Uterus (tissue), 4 donors: ENCODE data around the gene NEDD4L. TPM values are rescaled to one million over a fixed set of nuclear protein-coding genes. Genes with fewer than 3 reads are reported as not detected.
A peak's percentile ranks its signal among the peaks of the same experiment; 100 is the strongest.

Experiments used
- DNase-seq, 2 donors: peaks; one replicate each; pipeline ENCODE4 v3.0.0-alpha.2; 2019 to 2020
- H3K27ac ChIP-seq, 2 donors: fragments of 200-600 bp; sonication (generic); 1 replicate in 1 of 2; 2 replicates in 1 of 2; pipeline ENCODE4 v1.5.1; 2016 to 2018
- H3K27me3 ChIP-seq, 2 donors: fragments of 200-600 bp; sonication (generic); one replicate each; pipeline ENCODE4 v1.5.1; 2018 to 2019; ENCODE audit warnings: control low read depth in 1 of 2
- H3K36me3 ChIP-seq, 2 donors: fragments of 200-600 bp; sonication (generic); one replicate each; pipeline ENCODE4 v1.5.1; 2019; ENCODE audit warnings: control low read depth in 1 of 2
- H3K4me1 ChIP-seq, 2 donors: fragments of 200-600 bp; sonication (generic); one replicate each; pipeline ENCODE4 v1.5.1; 2018 to 2019; ENCODE audit warnings: control low read depth in 1 of 2
- H3K4me3 ChIP-seq, 2 donors: fragments of 200-600 bp; sonication (generic); 1 replicate in 1 of 2; 2 replicates in 1 of 2; pipeline ENCODE4 v1.5.1; 2018 to 2019; ENCODE audit warnings: mild to moderate bottlenecking in 1 of 2
- H3K9me3 ChIP-seq, 2 donors: fragments of 200-600 bp; sonication (generic); one replicate each; pipeline ENCODE4 v1.5.1; 2019; ENCODE audit warnings: control low read depth in 1 of 2
- CTCF ChIP-seq, 4 experiments: fragments of 200-600 bp in 2 of 4; fragments of 450-650 bp in 2 of 4; sonication (generic) in 2 of 4; IDR thresholded peaks; one replicate each; pipeline ENCODE4 v1.5.1; 2016 to 2019; ENCODE audit warnings: antibody characterized with exemption in 4 of 4, mild to moderate bottlenecking in 2 of 4, moderate library complexity in 1 of 4
- POLR2A ChIP-seq, 2 donors: fragments of 450-650 bp; IDR thresholded peaks; one replicate each; pipeline ENCODE4 v1.6.1; 2016; ENCODE audit warnings: antibody characterized with exemption in 2 of 2, mild to moderate bottlenecking in 1 of 2, moderate library complexity in 1 of 2
- intact Hi-C: fragments of 100-400 bp; cut with DNase I; formaldehyde crosslinking; loops from one replicate; pipeline ENCODE4 v1.15.1; 2023; ENCODE audit warnings: low total_unique reads
- total RNA-seq, 4 donors: library from RNA; depleted of rRNA in 3 of 4; stranded (reverse); fragments of >200 nt in 3 of 4; gene quantifications; one replicate each; pipeline versions ENCODE4 v1.1.0 to v1.2.4, GENCODE V29; 2014 to 2023
- donor health status: DM: yes; HTN: yes; CAD: no.

Gene NEDD4L
- total RNA-seq, 4 donors from 2014 or later, result 6.2 to 45.9 (median 32.3) TPM

GRCh38 chr18:58335821-58336220 lies 291.8 kb downstream of the NEDD4L start:
- no peak overlapping the region for H3K4me3 ChIP-seq
- no peak overlapping the region for H3K27ac ChIP-seq
- H3K9me3 ChIP-seq, result no peaks in the 10 kb centered on the region
- no peak for DNase-seq
- H3K36me3 ChIP-seq, result no peaks in the 10 kb centered on the region
- peaks cover 0 to 5% of the 10 kb centered on the region in 2 donors for H3K4me1 ChIP-seq
- TF ChIP-seq POLR2A (IDR thresholded peaks at IDR 0.05) (no peak), CTCF (IDR thresholded peaks at IDR 0.05) (no peak)
- no peaks in the 10 kb centered on the region for H3K27me3 ChIP-seq
- intact Hi-C loops, result no loop called here

GRCh38 chr18:58336605-58337004 lies 292.6 kb downstream of the NEDD4L start:
- TF ChIP-seq POLR2A (IDR thresholded peaks at IDR 0.05), result no peak
- no peak for TF ChIP-seq CTCF (IDR thresholded peaks at IDR 0.05)
- no peaks in the 10 kb centered on the region for H3K36me3 ChIP-seq
- no peak overlapping the region for H3K4me3 ChIP-seq
- H3K27ac ChIP-seq, result no peak overlapping the region
- H3K27me3 ChIP-seq, result no peaks in the 10 kb centered on the region
- no peaks in the 10 kb centered on the region for H3K9me3 ChIP-seq
- intact Hi-C loops, result no loop called here
- no peak for DNase-seq
- H3K4me1 ChIP-seq, result peaks cover 0 to 5% of the 10 kb centered on the region in 2 donors

GRCh38 chr18:58337285-58337684 lies 293.3 kb downstream of the NEDD4L start:
- Histone ChIP-seq H3K27ac (peak overlapping the region; percentile 12 to 55), H3K4me1 (peaks cover 0 to 5% of the 10 kb centered on the region in 2 donors), H3K9me3 (no peaks in the 10 kb centered on the region), H3K27me3 (no peaks in the 10 kb centered on the region), H3K4me3 (no peak overlapping the region), H3K36me3 (no peaks in the 10 kb centered on the region)
- TF ChIP-seq CTCF (IDR thresholded peaks at IDR 0.05) (no peak), POLR2A (IDR thresholded peaks at IDR 0.05) (no peak)
- no peak for DNase-seq
- intact Hi-C loops, result no loop called here

- H3K27me3 ChIP-seq, result no peaks in the 10 kb centered on the region
- H3K27ac ChIP-seq, result peak overlapping the region; percentile 12 to 55
- no peak overlapping the region for H3K4me3 ChIP-seq
- H3K4me1 ChIP-seq, result peaks cover 0 to 5% of the 10 kb centered on the region in 2 donors
- DNase-seq, result peak; percentile 29 to 44
- intact Hi-C loops, result no loop called here
- H3K9me3 ChIP-seq, result no peaks in the 10 kb centered on the region
- TF ChIP-seq CTCF (IDR thresholded peaks at IDR 0.05) (no peak), POLR2A (IDR thresholded peaks at IDR 0.05) (no peak)
- H3K36me3 ChIP-seq, result no peaks in the 10 kb centered on the region
Measured at GRCh38 chr18:58337686-58338085, 293.7 kb downstream of the NEDD4L start.

GRCh38 chr18:58338141-58338540 lies 294.1 kb downstream of the NEDD4L start:
- DNase-seq, result no peak
- intact Hi-C loops, result no loop called here
- TF ChIP-seq CTCF (IDR thresholded peaks at IDR 0.05) (no peak), POLR2A (IDR thresholded peaks at IDR 0.05) (no peak)
- H3K4me3 ChIP-seq, result no peak overlapping the region
- H3K27me3 ChIP-seq, result no peaks in the 10 kb centered on the region
- no peaks in the 10 kb centered on the region for H3K9me3 ChIP-seq
- H3K27ac ChIP-seq, result peak overlapping the region; percentile 12 to 55
- H3K4me1 ChIP-seq, result peaks cover 0 to 5% of the 10 kb centered on the region in 2 donors
- H3K36me3 ChIP-seq, result no peaks in the 10 kb centered on the region
